Ishikawa (cell line): ENCODE results near the gene PCK1.

ENCODE experiments used
- CEBPB ChIP-seq: IDR thresholded peaks from 2 replicates; pipeline ENCODE4 v1.6.1; 2012
- CREB1 ChIP-seq: IDR thresholded peaks from 2 replicates; pipeline ENCODE4 v1.6.1; 2012; ENCODE audit warnings: low read depth
- EGR1 ChIP-seq: IDR thresholded peaks from 2 replicates; pipeline ENCODE4 v1.6.1; 2012
- EP300 ChIP-seq: IDR thresholded peaks from 2 replicates; pipeline ENCODE4 v1.6.1; 2012; ENCODE audit warnings: borderline replicate concordance
- FOXM1 ChIP-seq: IDR thresholded peaks from 2 replicates; pipeline ENCODE4 v1.6.1; 2012; ENCODE audit warnings: low read depth, borderline replicate concordance
- NFIC ChIP-seq: IDR thresholded peaks from 2 replicates; pipeline ENCODE4 v1.6.1; 2012
- RAD21 ChIP-seq: IDR thresholded peaks from 2 replicates; pipeline ENCODE4 v1.6.1; 2012; ENCODE audit warnings: low read depth
- TAF1 ChIP-seq: IDR thresholded peaks from 2 replicates; pipeline ENCODE4 v1.6.1; 2012; ENCODE audit warnings: low read depth, mild to moderate bottlenecking
- TCF12 ChIP-seq: IDR thresholded peaks from 2 replicates; pipeline ENCODE4 v1.6.1; 2012; ENCODE audit warnings: low read depth
- TEAD4 ChIP-seq: IDR thresholded peaks from 2 replicates; pipeline ENCODE4 v1.6.1; 2012
- YY1 ChIP-seq: IDR thresholded peaks from 2 replicates; pipeline ENCODE4 v1.6.1; 2012; ENCODE audit warnings: low read depth
- ZBTB7A ChIP-seq: IDR thresholded peaks from 2 replicates; pipeline ENCODE4 v1.6.1; 2012; ENCODE audit warnings: low read depth
- TF ChIP-seq, protein P1 (sequence below): IDR thresholded peaks from 2 replicates; pipeline ENCODE4 v1.6.1; 2012
- TF ChIP-seq, protein P2 (sequence below): IDR thresholded peaks from 2 replicates; pipeline ENCODE4 v1.6.1; 2012; ENCODE audit warnings: low read depth, mild to moderate bottlenecking
- TF ChIP-seq, protein P3 (sequence below): IDR thresholded peaks from 2 replicates; pipeline ENCODE4 v1.6.1; 2012

PCK1 gene

DNA sequence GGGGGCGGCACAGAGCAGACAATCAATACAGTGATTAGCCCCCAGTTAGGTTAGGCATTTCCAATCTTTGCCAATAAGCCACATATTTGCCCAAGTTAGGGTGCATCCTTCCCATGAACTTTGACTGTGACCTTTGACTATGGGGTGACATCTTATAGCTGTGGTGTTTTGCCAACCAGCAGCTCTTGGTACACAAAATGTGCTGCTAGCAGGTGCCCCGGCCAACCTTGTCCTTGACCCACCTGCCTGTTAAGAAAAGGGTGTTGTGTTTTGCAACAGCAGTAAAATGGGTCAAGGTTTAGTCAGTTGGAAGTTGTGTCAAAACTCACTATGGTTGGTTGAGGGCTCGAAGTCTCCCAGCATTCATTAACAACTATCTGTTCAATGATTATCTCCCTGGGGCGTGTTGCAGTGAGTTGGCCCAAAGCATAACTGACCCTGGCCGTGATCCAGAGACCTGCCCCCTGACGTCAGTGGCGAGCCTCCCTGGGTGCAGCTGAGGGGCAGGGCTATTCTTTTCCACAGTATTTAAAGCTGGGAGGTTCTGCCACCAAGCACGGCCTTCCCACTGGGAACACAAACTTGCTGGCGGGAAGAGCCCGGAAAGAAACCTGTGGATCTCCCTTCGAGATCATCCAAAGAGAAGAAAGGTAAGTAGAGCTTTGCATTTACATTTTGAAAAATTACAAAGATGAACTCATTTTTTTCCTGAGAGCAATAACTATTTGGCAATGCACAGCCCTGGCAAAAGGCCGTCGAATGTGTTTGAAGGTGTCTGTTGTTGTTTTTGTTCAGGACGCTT lies at the start of gene PCK1:
PCK1 (plus strand) TSS at position 557 of the 802 bp plus-strand sequence. CDS start 302 bp downstream, outside the sequence.
- TF ChIP-seq, protein P1, sequence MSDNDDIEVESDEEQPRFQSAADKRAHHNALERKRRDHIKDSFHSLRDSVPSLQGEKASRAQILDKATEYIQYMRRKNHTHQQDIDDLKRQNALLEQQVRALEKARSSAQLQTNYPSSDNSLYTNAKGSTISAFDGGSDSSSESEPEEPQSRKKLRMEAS: no peak
- TF ChIP-seq NFIC (peak; percentile 61), TAF1 (no peak), EGR1 (no peak)
- TF ChIP-seq, protein P2, sequence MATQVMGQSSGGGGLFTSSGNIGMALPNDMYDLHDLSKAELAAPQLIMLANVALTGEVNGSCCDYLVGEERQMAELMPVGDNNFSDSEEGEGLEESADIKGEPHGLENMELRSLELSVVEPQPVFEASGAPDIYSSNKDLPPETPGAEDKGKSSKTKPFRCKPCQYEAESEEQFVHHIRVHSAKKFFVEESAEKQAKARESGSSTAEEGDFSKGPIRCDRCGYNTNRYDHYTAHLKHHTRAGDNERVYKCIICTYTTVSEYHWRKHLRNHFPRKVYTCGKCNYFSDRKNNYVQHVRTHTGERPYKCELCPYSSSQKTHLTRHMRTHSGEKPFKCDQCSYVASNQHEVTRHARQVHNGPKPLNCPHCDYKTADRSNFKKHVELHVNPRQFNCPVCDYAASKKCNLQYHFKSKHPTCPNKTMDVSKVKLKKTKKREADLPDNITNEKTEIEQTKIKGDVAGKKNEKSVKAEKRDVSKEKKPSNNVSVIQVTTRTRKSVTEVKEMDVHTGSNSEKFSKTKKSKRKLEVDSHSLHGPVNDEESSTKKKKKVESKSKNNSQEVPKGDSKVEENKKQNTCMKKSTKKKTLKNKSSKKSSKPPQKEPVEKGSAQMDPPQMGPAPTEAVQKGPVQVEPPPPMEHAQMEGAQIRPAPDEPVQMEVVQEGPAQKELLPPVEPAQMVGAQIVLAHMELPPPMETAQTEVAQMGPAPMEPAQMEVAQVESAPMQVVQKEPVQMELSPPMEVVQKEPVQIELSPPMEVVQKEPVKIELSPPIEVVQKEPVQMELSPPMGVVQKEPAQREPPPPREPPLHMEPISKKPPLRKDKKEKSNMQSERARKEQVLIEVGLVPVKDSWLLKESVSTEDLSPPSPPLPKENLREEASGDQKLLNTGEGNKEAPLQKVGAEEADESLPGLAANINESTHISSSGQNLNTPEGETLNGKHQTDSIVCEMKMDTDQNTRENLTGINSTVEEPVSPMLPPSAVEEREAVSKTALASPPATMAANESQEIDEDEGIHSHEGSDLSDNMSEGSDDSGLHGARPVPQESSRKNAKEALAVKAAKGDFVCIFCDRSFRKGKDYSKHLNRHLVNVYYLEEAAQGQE: no peak

DNA sequence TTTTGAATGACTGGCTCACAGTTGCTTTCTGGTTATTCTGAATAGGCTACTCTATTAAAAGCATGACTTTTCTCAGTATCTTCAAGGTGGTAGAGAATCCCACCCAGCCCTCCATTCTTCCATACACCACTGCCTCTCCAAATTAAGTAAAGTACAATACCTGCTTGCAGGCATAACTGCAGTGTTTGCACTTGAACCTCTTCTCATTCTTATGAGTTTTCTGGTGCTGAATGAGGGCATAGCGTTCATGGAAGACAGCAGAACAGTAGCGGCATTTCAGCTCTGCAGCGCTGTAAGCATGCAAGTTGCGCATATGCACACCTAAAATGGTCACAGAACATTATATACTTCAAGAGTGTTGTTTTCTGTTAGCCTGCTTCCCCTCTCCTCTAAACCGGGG lies 48.5 kb upstream of the PCK1 start:
- TF ChIP-seq, protein P3, sequence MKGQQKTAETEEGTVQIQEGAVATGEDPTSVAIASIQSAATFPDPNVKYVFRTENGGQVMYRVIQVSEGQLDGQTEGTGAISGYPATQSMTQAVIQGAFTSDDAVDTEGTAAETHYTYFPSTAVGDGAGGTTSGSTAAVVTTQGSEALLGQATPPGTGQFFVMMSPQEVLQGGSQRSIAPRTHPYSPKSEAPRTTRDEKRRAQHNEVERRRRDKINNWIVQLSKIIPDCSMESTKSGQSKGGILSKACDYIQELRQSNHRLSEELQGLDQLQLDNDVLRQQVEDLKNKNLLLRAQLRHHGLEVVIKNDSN: no peak
- TF ChIP-seq TAF1 (no peak), CREB1 (no peak), TCF12 (no peak), TEAD4 (no peak), EGR1 (no peak), RAD21 (no peak), FOXM1 (no peak), CEBPB (no peak), NFIC (no peak), ZBTB7A (no peak), YY1 (no peak), EP300 (no peak)
- TF ChIP-seq, protein P1: no peak
- TF ChIP-seq, protein P2: no peak

DNA sequence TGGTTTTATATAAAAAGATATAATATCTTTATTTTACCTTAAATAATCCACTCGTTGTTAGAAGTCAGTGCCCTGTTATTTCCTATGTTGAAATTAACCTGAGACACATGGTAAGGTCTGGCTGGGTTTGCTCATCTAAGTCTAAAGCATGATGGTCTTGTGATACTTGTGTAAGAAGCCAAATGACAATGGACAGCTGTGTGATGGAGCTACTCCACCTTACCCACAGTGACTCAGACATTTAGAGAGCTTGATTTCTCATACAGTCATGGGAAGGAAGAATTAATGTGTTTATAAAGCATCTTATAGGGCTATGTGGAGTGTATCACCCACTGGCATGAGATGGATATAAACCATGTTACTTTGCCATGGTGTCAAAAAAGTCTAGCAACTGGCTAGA lies 47.7 kb upstream of the PCK1 start:
- TF ChIP-seq, protein P2: no peak
- no peak for TF ChIP-seq EGR1
- no peak for TF ChIP-seq ZBTB7A
- TF ChIP-seq, protein P3: no peak
- no peak for TF ChIP-seq TCF12
- TF ChIP-seq, protein P1: no peak
- no peak for TF ChIP-seq RAD21
- TF ChIP-seq YY1: no peak
- no peak for TF ChIP-seq NFIC
- TF ChIP-seq EP300: no peak
- TF ChIP-seq TAF1: no peak
- no peak for TF ChIP-seq FOXM1
- TF ChIP-seq CREB1: no peak

DNA sequence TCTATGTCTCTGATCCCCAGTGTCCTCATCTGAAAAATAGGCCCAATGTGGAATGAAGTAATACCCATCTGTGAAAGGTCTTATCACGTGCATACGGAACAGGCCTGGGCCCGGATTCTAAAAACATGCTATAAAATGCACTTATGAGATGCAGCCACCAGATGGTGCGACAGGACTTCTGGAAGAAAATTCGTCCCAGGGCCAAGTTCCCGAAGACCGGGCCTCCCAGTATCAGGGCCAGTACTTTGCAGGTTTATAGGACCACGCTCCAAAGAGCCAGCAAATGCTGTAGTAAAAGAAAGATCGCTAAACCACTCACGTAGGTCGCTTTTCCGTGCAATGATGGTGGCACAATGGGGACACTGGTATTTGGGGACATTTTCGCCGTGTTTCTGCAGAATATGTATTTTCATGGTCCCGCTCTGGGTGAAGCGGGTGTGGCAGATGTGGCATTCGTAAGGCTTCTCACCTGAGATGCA lies 46.6 kb upstream of the PCK1 start:
- TF ChIP-seq RAD21 (peak; percentile 94), CREB1 (no peak)
